ENCODE data around the gene STIP1. TPM values are rescaled to one million over a fixed set of nuclear protein-coding genes. Genes with fewer than 3 reads are reported as not detected.

The STIP1 gene
- total and polyA plus RNA-seq, 9 of the 15 experiments (the other 6 are each of a cell fraction or from before 2014, with no cell fraction given), result 58.1 to 465 (median 346) TPM

- TF ChIP-seq HES1 (IDR thresholded peaks at IDR 0.05; ENCODE audit: low read depth) (no peak), KLF1 (tag; IDR thresholded peaks at IDR 0.05) (no peak), KAT7 (CRISPR knock-in tag; IDR thresholded peaks at IDR 0.05; ENCODE audit: borderline replicate concordance) (peak; percentile 49; the same call in 1 of the 2 replicates), FOXP1 (CRISPR knock-in tag; IDR thresholded peaks at IDR 0.05) (peak; percentile 80), POLR2G (IDR thresholded peaks at IDR 0.05; ENCODE audit: low read depth, low read length) (peak; percentile 82), MTA2 (IDR thresholded peaks at IDR 0.05; ENCODE audit: low read depth) (0 out of 2 replicates have a peak, but pooled peaks have one; percentile 10), NR2C2 (CRISPR knock-in tag; IDR thresholded peaks at IDR 0.05) (peak; percentile 67; the same call in 1 of the 2 replicates), NR2C2 (tag; IDR thresholded peaks at IDR 0.05) (no peak), ZNF133 (CRISPR knock-in tag; IDR thresholded peaks at IDR 0.05) (no peak), RAD21 (CRISPR knock-in tag; conservative IDR thresholded peaks at IDR 0.05 in 1 of 2, IDR thresholded peaks at IDR 0.05 in 1 of 2) (peak in 1 of 2 experiments; percentile 11; a peak in 1 of 4 replicates), RFX7 (CRISPR knock-in tag; IDR thresholded peaks at IDR 0.05) (no peak), RB1 (IDR thresholded peaks at IDR 0.05; ENCODE audit: low read depth) (peak; percentile 46; the same call in 1 of the 2 replicates), ZNF76 (CRISPR knock-in tag; IDR thresholded peaks at IDR 0.05; ENCODE audit: borderline replicate concordance) (0 out of 2 replicates have a peak, but pooled peaks have one; percentile 54), NFE2L1 (tag; IDR thresholded peaks at IDR 0.05; ENCODE audit: borderline replicate concordance, low read depth) (no peak), ZBTB34 (CRISPR knock-in tag; IDR thresholded peaks at IDR 0.05) (no peak)
- TF ChIP-seq, protein P1, sequence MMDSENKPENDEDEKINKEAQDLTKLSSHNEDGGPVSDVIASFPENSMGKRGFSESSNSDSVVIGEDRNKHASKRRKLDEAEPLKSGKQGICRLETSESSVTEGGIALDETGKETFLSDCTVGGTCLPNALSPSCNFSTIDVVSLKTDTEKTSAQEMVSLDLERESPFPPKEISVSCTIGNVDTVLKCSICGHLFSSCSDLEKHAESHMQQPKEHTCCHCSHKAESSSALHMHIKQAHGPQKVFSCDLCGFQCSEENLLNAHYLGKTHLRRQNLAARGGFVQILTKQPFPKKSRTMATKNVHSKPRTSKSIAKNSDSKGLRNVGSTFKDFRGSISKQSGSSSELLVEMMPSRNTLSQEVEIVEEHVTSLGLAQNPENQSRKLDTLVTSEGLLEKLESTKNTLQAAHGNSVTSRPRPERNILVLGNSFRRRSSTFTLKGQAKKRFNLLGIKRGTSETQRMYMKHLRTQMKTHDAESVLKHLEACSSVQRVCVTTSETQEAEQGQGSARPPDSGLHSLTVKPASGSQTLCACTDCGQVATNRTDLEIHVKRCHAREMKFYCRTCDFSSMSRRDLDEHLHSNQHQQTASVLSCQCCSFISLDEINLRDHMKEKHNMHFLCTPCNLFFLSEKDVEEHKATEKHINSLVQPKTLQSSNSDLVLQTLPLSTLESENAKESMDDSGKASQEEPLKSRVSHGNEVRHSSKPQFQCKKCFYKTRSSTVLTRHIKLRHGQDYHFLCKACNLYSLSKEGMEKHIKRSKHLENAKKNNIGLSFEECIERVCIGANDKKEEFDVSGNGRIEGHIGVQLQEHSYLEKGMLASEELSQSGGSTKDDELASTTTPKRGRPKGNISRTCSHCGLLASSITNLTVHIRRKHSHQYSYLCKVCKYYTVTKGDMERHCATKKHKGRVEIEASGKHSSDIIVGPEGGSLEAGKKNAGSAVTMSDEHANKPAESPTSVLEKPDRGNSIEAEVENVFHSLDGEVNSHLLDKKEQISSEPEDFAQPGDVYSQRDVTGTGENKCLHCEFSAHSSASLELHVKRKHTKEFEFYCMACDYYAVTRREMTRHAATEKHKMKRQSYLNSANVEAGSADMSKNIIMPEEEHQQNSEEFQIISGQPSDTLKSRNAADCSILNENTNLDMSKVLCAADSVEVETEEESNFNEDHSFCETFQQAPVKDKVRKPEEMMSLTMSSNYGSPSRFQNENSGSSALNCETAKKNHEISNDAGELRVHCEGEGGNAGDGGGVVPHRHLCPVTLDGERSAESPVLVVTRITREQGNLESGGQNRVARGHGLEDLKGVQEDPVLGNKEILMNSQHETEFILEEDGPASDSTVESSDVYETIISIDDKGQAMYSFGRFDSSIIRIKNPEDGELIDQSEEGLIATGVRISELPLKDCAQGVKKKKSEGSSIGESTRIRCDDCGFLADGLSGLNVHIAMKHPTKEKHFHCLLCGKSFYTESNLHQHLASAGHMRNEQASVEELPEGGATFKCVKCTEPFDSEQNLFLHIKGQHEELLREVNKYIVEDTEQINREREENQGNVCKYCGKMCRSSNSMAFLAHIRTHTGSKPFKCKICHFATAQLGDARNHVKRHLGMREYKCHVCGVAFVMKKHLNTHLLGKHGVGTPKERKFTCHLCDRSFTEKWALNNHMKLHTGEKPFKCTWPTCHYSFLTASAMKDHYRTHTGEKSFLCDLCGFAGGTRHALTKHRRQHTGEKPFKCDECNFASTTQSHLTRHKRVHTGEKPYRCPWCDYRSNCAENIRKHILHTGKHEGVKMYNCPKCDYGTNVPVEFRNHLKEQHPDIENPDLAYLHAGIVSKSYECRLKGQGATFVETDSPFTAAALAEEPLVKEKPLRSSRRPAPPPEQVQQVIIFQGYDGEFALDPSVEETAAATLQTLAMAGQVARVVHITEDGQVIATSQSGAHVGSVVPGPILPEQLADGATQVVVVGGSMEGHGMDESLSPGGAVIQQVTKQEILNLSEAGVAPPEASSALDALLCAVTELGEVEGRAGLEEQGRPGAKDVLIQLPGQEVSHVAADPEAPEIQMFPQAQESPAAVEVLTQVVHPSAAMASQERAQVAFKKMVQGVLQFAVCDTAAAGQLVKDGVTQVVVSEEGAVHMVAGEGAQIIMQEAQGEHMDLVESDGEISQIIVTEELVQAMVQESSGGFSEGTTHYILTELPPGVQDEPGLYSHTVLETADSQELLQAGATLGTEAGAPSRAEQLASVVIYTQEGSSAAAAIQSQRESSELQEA (IDR thresholded peaks at IDR 0.05; ENCODE audit: low read depth), result no peak
Measured at GRCh38 chr11:64206457-64207255, 20.7 kb downstream of the STIP1 start, which contains the start of gene FERMT3 (continued).
